AG04449 (cell line): ENCODE measurements around the gene PCNX1.

Experiments used
- CTCF ChIA-PET: fragments of 350-600 bp; formaldehyde crosslinking; extraction: SDS; loops from one replicate; lab custom pipeline; 2021; ENCODE audit warnings: antibody characterized with exemption; lab: Yijun Ruan, JAX
- POLR2A ChIA-PET: fragments of 400-600, 350-600 bp; formaldehyde crosslinking; extraction: SDS; loops from one replicate; lab custom pipeline; 2020; ENCODE audit warnings: antibody characterized with exemption, inconsistent platforms; lab: Yijun Ruan, JAX
- DNase-seq: peaks from one replicate; pipeline ENCODE4 v3.0.0-alpha.2; 2010; ENCODE audit warnings: low read depth, low spot score
- H3K4me3 ChIP-seq: 2 replicates; pipeline ENCODE4 v1.5.1; 2011; ENCODE audit warnings: low read depth, mild to moderate bottlenecking, control low read depth, low read length
- CTCF ChIP-seq: IDR thresholded peaks from one replicate; pipeline ENCODE4 v1.5.1; 2011; ENCODE audit warnings: mild to moderate bottlenecking, moderate library complexity, low read length, control low read depth, inconsistent platforms; ENCODE audit not compliant: insufficient read depth; ENCODE audit errors: missing control alignments

The PCNX1 gene

GRCh38 chr14:70957710-70958109, 50.5 kb downstream of the PCNX1 start:
- POLR2A ChIA-PET, result interaction anchor here (0.5 kb wide), 1 partner anchor 1360 kb away, joined by 3 read pairs; no protein-coding TSS in a partner anchor

DNA sequence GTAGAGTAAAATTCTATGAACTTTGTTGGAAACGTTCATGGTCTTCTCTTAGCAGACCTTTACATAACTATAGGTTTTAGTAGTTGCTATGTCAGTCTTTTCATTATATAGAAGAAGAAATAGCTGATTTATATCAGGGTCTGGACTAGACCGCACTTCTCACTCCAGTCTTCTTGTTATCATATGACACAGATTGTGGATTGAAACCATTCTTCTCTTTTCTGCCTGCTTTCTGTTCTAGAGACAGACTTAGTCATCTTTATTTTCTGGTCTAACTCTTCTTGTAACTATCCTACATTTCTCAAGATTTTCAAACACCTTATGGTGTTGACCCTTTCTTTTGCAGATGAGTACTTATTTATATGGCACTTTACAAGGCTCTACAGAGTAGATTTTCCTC, 55.7 kb downstream of the PCNX1 start:
- ChIA-PET CTCF (interaction anchor here (0.9 to 2.1 kb wide), 4 partner anchors 9 to 146 kb away, joined by 3 to 8 read pairs (median 6); partner anchors contain the start of gene PCNX1), POLR2A (no interaction called here)
- no peak for DNase-seq
- no peak overlapping the region for H3K4me3 ChIP-seq
- no peak for TF ChIP-seq CTCF

More at GRCh38 chr14:70957710-70958109, 50.5 kb downstream of the PCNX1 start:
- DNase-seq, result no peak
- CTCF ChIA-PET, result interaction anchor here (0.6 to 4.3 kb wide), 6 partner anchors 10 to 140 kb away, joined by 3 to 17 read pairs (median 5); no protein-coding TSS in a partner anchor
- no peak overlapping the region for H3K4me3 ChIP-seq
- no peak for TF ChIP-seq CTCF

GRCh38 chr14:70964492-70964891, 57.2 kb downstream of the PCNX1 start:
- POLR2A ChIA-PET, result no interaction called here
- CTCF ChIA-PET, result interaction anchor here (0.7 to 2.1 kb wide), 3 partner anchors 8 to 57 kb away, joined by 4 to 8 read pairs (median 5); partner anchors contain the start of gene PCNX1
- no peak overlapping the region for H3K4me3 ChIP-seq

DNA sequence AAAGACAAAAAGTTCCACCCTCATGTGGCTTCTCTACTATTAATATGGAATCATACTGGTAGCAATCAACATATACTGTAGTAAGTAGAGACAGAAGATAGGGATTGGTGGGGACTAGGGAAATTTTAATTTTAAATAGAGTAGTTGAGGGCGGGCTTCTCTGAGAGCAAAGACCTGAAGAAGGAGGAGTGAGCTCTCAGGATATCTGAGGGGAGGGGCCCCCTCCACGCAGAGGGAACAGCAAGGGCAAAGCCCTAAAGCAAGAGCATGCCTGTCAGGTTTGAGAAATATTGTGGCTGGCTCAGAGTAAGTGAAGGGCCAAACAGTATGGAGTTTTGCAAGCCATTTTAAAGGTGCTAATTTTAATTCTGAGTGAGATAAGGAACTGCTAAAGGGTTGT, 64.3 kb downstream of the PCNX1 start:
- no peak for DNase-seq
- POLR2A ChIA-PET, result no interaction called here
- no peak for TF ChIP-seq CTCF
- CTCF ChIA-PET, result interaction anchor here (1.0 to 8.6 kb wide), 8 partner anchors 11 to 152 kb away, joined by 3 to 112 read pairs (median 5); no protein-coding TSS in a partner anchor
- H3K4me3 ChIP-seq, result no peak overlapping the region

More at GRCh38 chr14:70964492-70964891, 57.2 kb downstream of the PCNX1 start:
- TF ChIP-seq CTCF, result no peak
- no peak for DNase-seq

- TF ChIP-seq CTCF, result peak; percentile 71
- DNase-seq, result peak; percentile 62
- ChIA-PET CTCF (interaction anchor here (0.6 to 8.6 kb wide), 22 partner anchors 9 to 780 kb away, joined by 3 to 112 read pairs (median 5); partner anchors contain the start of gene PCNX1), POLR2A (no interaction called here)
- no peak overlapping the region for H3K4me3 ChIP-seq
These were observed 65.1 kb downstream of the PCNX1 start for GRCh38 chr14:70972107-70972976.

- POLR2A ChIA-PET, result no interaction called here
These were observed 69.3 kb downstream of the PCNX1 start for GRCh38 chr14:70976591-70976990.

More at GRCh38 chr14:70976591-70976990, 69.3 kb downstream of the PCNX1 start:
- DNase-seq, result no peak
- no peak overlapping the region for H3K4me3 ChIP-seq
- no peak for TF ChIP-seq CTCF
- CTCF ChIA-PET, result interaction anchor here (0.9 to 6.4 kb wide), 6 partner anchors 10 to 777 kb away, joined by 3 to 78 read pairs (median 4); partner anchors contain the start of gene PCNX1
